HFFc6 (cell line): ENCODE measurements around the gene INHBB. TPM values are rescaled to one million over a fixed set of nuclear protein-coding genes. Genes with fewer than 3 reads are reported as not detected.
A peak's percentile ranks its signal among the peaks of the same experiment; 100 is the strongest.

ENCODE experiments used
- DNase-seq: peaks from one replicate; pipeline ENCODE4 v3.0.0-alpha.2; 2018
- H3K27ac Mint-ChIP-seq: 2 replicates; pipeline ENCODE4 v1.8.0; 2020; ENCODE audit warnings: mild to moderate bottlenecking, mixed read lengths
- H3K27me3 Mint-ChIP-seq: 2 replicates; pipeline ENCODE4 v1.8.0; 2021; ENCODE audit warnings: mild to moderate bottlenecking, moderate library complexity, mixed read lengths; ENCODE audit not compliant: insufficient read depth
- H3K36me3 Mint-ChIP-seq: 2 replicates; pipeline ENCODE4 v1.8.0; 2021; ENCODE audit warnings: low read depth, mixed read lengths
- H3K4me1 Mint-ChIP-seq: 2 replicates; pipeline ENCODE4 v1.8.0; 2020; ENCODE audit warnings: low read depth, mixed read lengths
- H3K4me3 Mint-ChIP-seq: 2 replicates; pipeline ENCODE4 v1.8.0; 2020; ENCODE audit warnings: mild to moderate bottlenecking, moderate library complexity, mixed read lengths
- H3K9me3 Mint-ChIP-seq: 2 replicates; pipeline ENCODE4 v1.8.0; 2020; ENCODE audit warnings: mild to moderate bottlenecking, mixed read lengths
- CTCF ChIP-seq: fragments of 200-600 bp; sonication (generic); IDR thresholded peaks from 2 replicates; pipeline ENCODE4 v1.5.0; 2021; ENCODE audit warnings: antibody characterized with exemption, mild to moderate bottlenecking
- total RNA-seq, 6 experiments: library from RNA; stranded (reverse); fragmentation: NEBNext Ultra II Directional; extraction: Animal tissue kit (Norgen Biotek cat#: 25700); gene quantifications; 2 replicates in 1 of 6; 3 replicates in 5 of 6; pipeline ENCODE4 v1.2.3, GENCODE V29; 2021

INHBB gene
- total RNA-seq, 6 experiments from 2014 or later: 0.47 to 1.6 (median 1.1) TPM

- H3K4me3 Mint-ChIP-seq: peak overlapping the region; percentile 41
- DNase-seq: peak; percentile 81
- H3K27ac Mint-ChIP-seq: peak overlapping the region; percentile 82
- H3K4me1 Mint-ChIP-seq: peaks cover 30% of the 10 kb centered on the region
- peaks cover 13% of the 10 kb centered on the region for H3K27me3 Mint-ChIP-seq
- no peak for TF ChIP-seq CTCF
- no peaks in the 10 kb centered on the region for H3K9me3 Mint-ChIP-seq
- H3K36me3 Mint-ChIP-seq: no peaks in the 10 kb centered on the region
Observed at GRCh38 chr2:120398051-120398995, 52.4 kb downstream of the INHBB start.

- no peak overlapping the region for H3K4me3 Mint-ChIP-seq
- no peak overlapping the region; the same call in 1 of the 2 replicates for H3K27ac Mint-ChIP-seq
- no peaks in the 10 kb centered on the region for H3K36me3 Mint-ChIP-seq
- no peak for DNase-seq
- peaks cover 37% of the 10 kb centered on the region for H3K4me1 Mint-ChIP-seq
- H3K27me3 Mint-ChIP-seq: peaks cover 10% of the 10 kb centered on the region
- TF ChIP-seq CTCF: no peak
- H3K9me3 Mint-ChIP-seq: no peaks in the 10 kb centered on the region
Observed at GRCh38 chr2:120398996-120399888, 53.3 kb downstream of the INHBB start.

- H3K27ac Mint-ChIP-seq: no peak overlapping the region
- H3K36me3 Mint-ChIP-seq: no peaks in the 10 kb centered on the region
- no peak for DNase-seq
Observed at GRCh38 chr2:120399889-120400240, 53.9 kb downstream of the INHBB start.

GRCh38 chr2:120400551-120400950, 54.6 kb downstream of the INHBB start:
- H3K36me3 Mint-ChIP-seq: no peaks in the 10 kb centered on the region
- no peak for TF ChIP-seq CTCF
- no peak for DNase-seq
- no peaks in the 10 kb centered on the region for H3K9me3 Mint-ChIP-seq
- no peak overlapping the region; the same call in 1 of the 2 replicates for H3K27ac Mint-ChIP-seq
- H3K4me3 Mint-ChIP-seq: no peak overlapping the region
- H3K27me3 Mint-ChIP-seq: peaks cover 17% of the 10 kb centered on the region
- H3K4me1 Mint-ChIP-seq: peaks cover 37% of the 10 kb centered on the region

More at GRCh38 chr2:120399889-120400240, 53.9 kb downstream of the INHBB start:
- no peak for TF ChIP-seq CTCF
- peaks cover 37% of the 10 kb centered on the region for H3K4me1 Mint-ChIP-seq
- no peaks in the 10 kb centered on the region for H3K9me3 Mint-ChIP-seq
- H3K27me3 Mint-ChIP-seq: peaks cover 13% of the 10 kb centered on the region
- H3K4me3 Mint-ChIP-seq: no peak overlapping the region

Other genes starting within 250 kb of the INHBB start
- gene TMEM185B, start 122.7 kb upstream of the INHBB start, total RNA-seq: 10 to 100 TPM; 29.2 to 36.4 (median 31.3) TPM
- gene RALB, start 93.3 kb upstream of the INHBB start, total RNA-seq: 10 to 100 TPM; 60.1 to 72.5 (median 69.2) TPM